H1 (cell line): ENCODE measurements around the gene KRTAP4-12. TPM values are rescaled to one million over a fixed set of nuclear protein-coding genes. Genes with fewer than 3 reads are reported as not detected.

Source experiments
- CTCF ChIA-PET: fragments of 300-600 bp; sonication (Branson Sonifier 250); formaldehyde crosslinking; loops from one replicate; lab custom pipeline; 2021; ENCODE audit not compliant: partially characterized antibody; lab: Charles Lee
- POLR2A ChIA-PET: fragments of 300-600 bp; sonication (Branson Sonifier 250); formaldehyde crosslinking; loops from one replicate; lab custom pipeline; 2021; ENCODE audit warnings: inconsistent platforms; ENCODE audit not compliant: partially characterized antibody; lab: Charles Lee
- DNase-seq, 2 experiments: peaks; one replicate each; pipeline versions ENCODE4 v3.0.0 to v3.0.0-alpha.2; 2010 to 2022; ENCODE audit warnings: low spot score in 2 of 2, low read depth in 1 of 2, mixed read lengths in 1 of 2
- FAIRE-seq: peaks from 2 replicates; lab custom pipeline; 2011; peaks lifted over from hg19 to GRCh38; lab: Jason Lieb, UNC
- H2AFZ ChIP-seq: 2 replicates; pipeline ENCODE4 v1.8.1; 2012; ENCODE audit warnings: low read length, inconsistent platforms
- H2AK5ac ChIP-seq: 2 replicates; pipeline ENCODE4 v1.6.1; 2013; ENCODE audit warnings: low read depth, low read length
- H2BK120ac ChIP-seq: replicated peaks from 2 replicates; pipeline ENCODE3; 2013; ENCODE audit warnings: low read depth, low read length, inconsistent platforms
- H2BK12ac ChIP-seq: 2 replicates; pipeline ENCODE4 v1.6.1; 2013; ENCODE audit warnings: low read depth, low read length
- H2BK15ac ChIP-seq: 2 replicates; pipeline ENCODE4 v1.6.1; 2013; ENCODE audit warnings: low read length
- H2BK20ac ChIP-seq: 2 replicates; pipeline ENCODE4 v1.6.1; 2013; ENCODE audit warnings: low read length
- H2BK5ac ChIP-seq: 2 replicates; pipeline ENCODE4 v1.6.1; 2013; ENCODE audit warnings: low read depth, low read length
- H3K14ac ChIP-seq: 2 replicates; pipeline ENCODE4 v1.6.1; 2013; ENCODE audit warnings: inconsistent platforms; ENCODE audit not compliant: insufficient read length
- H3K18ac ChIP-seq: 2 replicates; pipeline ENCODE4 v1.6.1; 2013; ENCODE audit warnings: low read length; ENCODE audit errors: extremely low read depth
- H3K23ac ChIP-seq: 2 replicates; pipeline ENCODE4 v1.6.1; 2013; ENCODE audit warnings: inconsistent platforms; ENCODE audit not compliant: insufficient read length
- H3K23me2 ChIP-seq: 2 replicates; pipeline ENCODE4 v1.6.1; 2013; ENCODE audit warnings: low read depth, low read length
- H3K27ac ChIP-seq: 2 replicates; pipeline ENCODE4 v1.6.1; 2011; ENCODE audit warnings: low read depth, low read length, inconsistent platforms
- H3K27me3 ChIP-seq, 4 experiments: replicated peaks in 1 of 4; 1 replicate in 1 of 4; 2 replicates in 3 of 4; pipeline versions ENCODE4 v1.6.1 to v1.8.1; 2011 to 2013; ENCODE audit warnings: low read length in 3 of 4, mild to moderate bottlenecking in 3 of 4, inconsistent platforms in 2 of 4, mixed read lengths in 2 of 4, moderate library complexity in 1 of 4; ENCODE audit not compliant: control insufficient read depth in 3 of 4, insufficient read depth in 3 of 4; ENCODE audit errors: extremely low read depth in 1 of 4
- H3K36me3 ChIP-seq, 4 experiments: 2 replicates each; pipeline versions ENCODE4 v1.6.1 to v1.8.1; 2011 to 2013; ENCODE audit warnings: mild to moderate bottlenecking in 4 of 4, low read length in 3 of 4, moderate library complexity in 2 of 4, control low read depth in 1 of 4, inconsistent platforms in 1 of 4; ENCODE audit not compliant: insufficient read depth in 4 of 4, control insufficient read depth in 2 of 4
- H3K4ac ChIP-seq: replicated peaks from 2 replicates; pipeline ENCODE3; 2013; ENCODE audit warnings: low read length, low read depth, mixed read lengths, inconsistent platforms; ENCODE audit not compliant: insufficient read length
- H3K4me1 ChIP-seq, 4 experiments: replicated peaks in 1 of 4; 1 replicate in 1 of 4; 2 replicates in 3 of 4; pipeline versions ENCODE4 v1.6.1 to v1.8.1; 2011 to 2013; ENCODE audit warnings: low read length in 3 of 4, inconsistent platforms in 2 of 4, mixed read lengths in 1 of 4; ENCODE audit not compliant: insufficient read depth in 4 of 4, control insufficient read depth in 3 of 4
- H3K4me2 ChIP-seq, 2 experiments: 2 replicates each; pipeline versions ENCODE4 v1.6.1 to v1.8.1; 2011 to 2013; ENCODE audit warnings: low read depth in 2 of 2, low read length in 2 of 2, control low read depth in 1 of 2, inconsistent platforms in 1 of 2, mild to moderate bottlenecking in 1 of 2; ENCODE audit not compliant: insufficient read depth in 1 of 2
- H3K4me3 ChIP-seq, 4 experiments: fragments of 200-600, 300-600 bp in 1 of 4; sonication (generic), shearing (Covaris generic), sonication (Bioruptor Twin) in 1 of 4; 2 replicates each; pipeline versions ENCODE4 v1.5.1 to v1.8.1; 2011 to 2016; ENCODE audit warnings: low read length in 4 of 4, low read depth in 3 of 4, control low read depth in 2 of 4, inconsistent platforms in 2 of 4, mild to moderate bottlenecking in 2 of 4, mixed read lengths in 1 of 4, moderate library complexity in 1 of 4; ENCODE audit not compliant: insufficient read depth in 2 of 4; ENCODE audit errors: extremely low read depth in 1 of 4
- H3K56ac ChIP-seq: replicated peaks from 2 replicates; pipeline ENCODE3; 2013; ENCODE audit warnings: low read depth, mild to moderate bottlenecking, mixed read lengths, low read length, inconsistent platforms; ENCODE audit not compliant: insufficient read length
- H3K79me1 ChIP-seq: 2 replicates; pipeline ENCODE4 v1.6.1; 2013; ENCODE audit warnings: low read depth, low read length, control low read depth
- H3K79me2 ChIP-seq, 2 experiments: 2 replicates each; pipeline versions ENCODE4 v1.6.1 to v1.8.1; 2012 to 2013; ENCODE audit warnings: low read length in 2 of 2, mild to moderate bottlenecking in 2 of 2, inconsistent platforms in 1 of 2; ENCODE audit not compliant: insufficient read depth in 2 of 2, control insufficient read depth in 1 of 2
- H3K9ac ChIP-seq, 4 experiments: replicated peaks in 1 of 4; 1 replicate in 1 of 4; 2 replicates in 3 of 4; pipeline versions ENCODE4 v1.6.1 to v1.8.1; 2011 to 2013; ENCODE audit warnings: low read depth in 3 of 4, low read length in 3 of 4, control low read depth in 2 of 4, mild to moderate bottlenecking in 2 of 4, moderate library complexity in 2 of 4, inconsistent platforms in 1 of 4; ENCODE audit errors: extremely low read depth in 1 of 4
- H3K9me3 ChIP-seq, 2 experiments: 2 replicates each; pipeline versions ENCODE4 v1.6.1 to v1.8.1; 2012 to 2013; ENCODE audit warnings: mild to moderate bottlenecking in 2 of 2, moderate library complexity in 2 of 2, control low read depth in 1 of 2, inconsistent platforms in 1 of 2, low read depth in 1 of 2, low read length in 1 of 2, mixed read lengths in 1 of 2; ENCODE audit not compliant: insufficient read depth in 2 of 2
- H4K20me1 ChIP-seq, 2 experiments: replicated peaks in 1 of 2; 2 replicates each; pipeline versions ENCODE3 to v1.8.1; 2011 to 2013; ENCODE audit warnings: inconsistent platforms in 2 of 2, low read length in 2 of 2, mild to moderate bottlenecking in 1 of 2; ENCODE audit not compliant: insufficient read depth in 2 of 2, control insufficient read depth in 1 of 2
- H4K5ac ChIP-seq: 2 replicates; pipeline ENCODE4 v1.6.1; 2013; ENCODE audit warnings: low read length, low read depth, mixed read lengths, inconsistent platforms; ENCODE audit not compliant: insufficient read length
- H4K8ac ChIP-seq: 2 replicates; pipeline ENCODE4 v1.8.0; 2013; ENCODE audit warnings: mild to moderate bottlenecking, moderate library complexity, low read length, inconsistent platforms; ENCODE audit not compliant: insufficient read depth; ENCODE audit errors: extremely low read depth
- H4K91ac ChIP-seq: replicated peaks from 2 replicates; pipeline ENCODE3; 2013; ENCODE audit warnings: low read length, mixed read lengths, inconsistent platforms; ENCODE audit not compliant: insufficient read length
- ATF3 ChIP-seq: IDR thresholded peaks from 2 replicates; pipeline ENCODE4 v1.6.1; 2011; ENCODE audit warnings: low read depth, mild to moderate bottlenecking, low read length; ENCODE audit not compliant: insufficient read depth
- RNF2 ChIP-seq: fragments of 200-900, 300-1000 bp; sonication (generic); IDR thresholded peaks from 2 replicates; pipeline ENCODE4 v1.7.1; 2016; ENCODE audit warnings: borderline replicate concordance, low read depth, mild to moderate bottlenecking, antibody characterized with exemption, low read length; ENCODE audit not compliant: poor library complexity, severe bottlenecking; ENCODE audit errors: missing control alignments
- SAP30 ChIP-seq: fragments of 300-600 bp; sonication (generic); IDR thresholded peaks from 2 replicates; pipeline ENCODE4 v1.7.1; 2012; ENCODE audit warnings: low read length, moderate library complexity, mild to moderate bottlenecking, inconsistent platforms; ENCODE audit not compliant: insufficient read depth, insufficient replicate concordance
- TCF12 ChIP-seq: IDR thresholded peaks from 2 replicates; pipeline ENCODE4 v1.6.1; 2011; ENCODE audit warnings: low read depth, mild to moderate bottlenecking, low read length
- WGBS, 2 experiments: shearing (Covaris generic) in 1 of 2; methylation state at CpG; one replicate each; pipeline versions ENCODE4 v1.1.6 to v1.1.7; 2013 to 2015; ENCODE audit warnings: low lambda C conversion rate in 2 of 2, mixed read lengths in 2 of 2, inconsistent platforms in 1 of 2, low coverage in 1 of 2, missing lambda C conversion rate in 1 of 2; ENCODE audit not compliant: insufficient replicate concordance in 2 of 2, insufficient coverage in 1 of 2, insufficient read length in 1 of 2; ENCODE audit errors: extremely low coverage in 1 of 2, missing lambda C conversion rate in 1 of 2; 5-methylcytosine and 5-hydroxymethylcytosine counted together
- polyA plus RNA-seq, 7 experiments: library from polyadenylated mRNA; depleted of rRNA in 3 of 7; stranded (reverse) in 5 of 7; unstranded in 2 of 7; fragments of >200 nt in 5 of 7; fragments of 200-250 nt in 2 of 7; gene quantifications; 1 replicate in 5 of 7; 2 replicates in 1 of 7; 4 replicates in 1 of 7; pipeline versions ENCODE4 v1.2.1 to v1.2.3, GENCODE V29; 2011 to 2013; ENCODE audit warnings: missing spikeins in 2 of 7, mixed read lengths in 2 of 7
- total RNA-seq: library from RNA; stranded (reverse); fragmentation: NEBNext Ultra II Directional; extraction: Animal tissue kit (Norgen Biotek cat#: 25700); gene quantifications from 2 replicates; pipeline ENCODE4 v1.2.1, GENCODE V29; 2021
- TF ChIP-seq, protein P1 (sequence below), 3 experiments: IDR thresholded peaks; 1 replicate in 2 of 3; 2 replicates in 1 of 3; pipeline versions ENCODE4 v1.5.1 to v1.6.1; 2011; ENCODE audit warnings: low read length in 3 of 3, mild to moderate bottlenecking in 3 of 3, inconsistent platforms in 2 of 3, low read depth in 1 of 3, moderate library complexity in 1 of 3; ENCODE audit not compliant: insufficient read depth in 1 of 3; ENCODE audit errors: control extremely low read depth in 1 of 3
- TF ChIP-seq, protein P2 (sequence below): IDR thresholded peaks from 2 replicates; pipeline ENCODE4 v1.6.1; 2011; ENCODE audit warnings: low read length, improper control_type of control experiment

Gene KRTAP4-12
- total and polyA plus RNA-seq, 2 of the 8 experiments (the other 6 are each of a cell fraction or from before 2014, with no cell fraction given) = not detected

- H3K27me3 ChIP-seq = no peaks in the 10 kb centered on the region
- no peak overlapping the region for H3K23ac ChIP-seq
- no peak overlapping the region for H3K4me3 ChIP-seq
- no peaks in the 10 kb centered on the region for H4K20me1 ChIP-seq
- H4K5ac ChIP-seq = no peak overlapping the region
- no peak overlapping the region for H3K4me2 ChIP-seq
- H2AFZ ChIP-seq = no peak overlapping the region
- H2BK12ac ChIP-seq = no peak overlapping the region
- H3K79me2 ChIP-seq = no peaks in the 10 kb centered on the region
- H3K4me1 ChIP-seq = no peaks in the 10 kb centered on the region
- H3K79me1 ChIP-seq = no peaks in the 10 kb centered on the region
- no peak overlapping the region for H3K27ac ChIP-seq
- no peak overlapping the region for H2BK5ac ChIP-seq
- no peak overlapping the region for H2BK20ac ChIP-seq
- H2AK5ac ChIP-seq = no peak overlapping the region
- DNase-seq (no peak), FAIRE-seq (no peak)
- no peak overlapping the region for H4K8ac ChIP-seq
- ChIA-PET POLR2A (no interaction called here), CTCF (no interaction called here)
- no peak for TF ChIP-seq RNF2
- TF ChIP-seq, protein P1, sequence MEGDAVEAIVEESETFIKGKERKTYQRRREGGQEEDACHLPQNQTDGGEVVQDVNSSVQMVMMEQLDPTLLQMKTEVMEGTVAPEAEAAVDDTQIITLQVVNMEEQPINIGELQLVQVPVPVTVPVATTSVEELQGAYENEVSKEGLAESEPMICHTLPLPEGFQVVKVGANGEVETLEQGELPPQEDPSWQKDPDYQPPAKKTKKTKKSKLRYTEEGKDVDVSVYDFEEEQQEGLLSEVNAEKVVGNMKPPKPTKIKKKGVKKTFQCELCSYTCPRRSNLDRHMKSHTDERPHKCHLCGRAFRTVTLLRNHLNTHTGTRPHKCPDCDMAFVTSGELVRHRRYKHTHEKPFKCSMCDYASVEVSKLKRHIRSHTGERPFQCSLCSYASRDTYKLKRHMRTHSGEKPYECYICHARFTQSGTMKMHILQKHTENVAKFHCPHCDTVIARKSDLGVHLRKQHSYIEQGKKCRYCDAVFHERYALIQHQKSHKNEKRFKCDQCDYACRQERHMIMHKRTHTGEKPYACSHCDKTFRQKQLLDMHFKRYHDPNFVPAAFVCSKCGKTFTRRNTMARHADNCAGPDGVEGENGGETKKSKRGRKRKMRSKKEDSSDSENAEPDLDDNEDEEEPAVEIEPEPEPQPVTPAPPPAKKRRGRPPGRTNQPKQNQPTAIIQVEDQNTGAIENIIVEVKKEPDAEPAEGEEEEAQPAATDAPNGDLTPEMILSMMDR (IDR thresholded peaks at IDR 0.05; ENCODE audit: control extremely low read depth in 1 of 3, insufficient read depth in 1 of 3, low read depth in 1 of 3, low read length in 3 of 3) = no peak
- TF ChIP-seq ATF3 = no peak
- TF ChIP-seq SAP30 = no peak
- TF ChIP-seq, protein P2, sequence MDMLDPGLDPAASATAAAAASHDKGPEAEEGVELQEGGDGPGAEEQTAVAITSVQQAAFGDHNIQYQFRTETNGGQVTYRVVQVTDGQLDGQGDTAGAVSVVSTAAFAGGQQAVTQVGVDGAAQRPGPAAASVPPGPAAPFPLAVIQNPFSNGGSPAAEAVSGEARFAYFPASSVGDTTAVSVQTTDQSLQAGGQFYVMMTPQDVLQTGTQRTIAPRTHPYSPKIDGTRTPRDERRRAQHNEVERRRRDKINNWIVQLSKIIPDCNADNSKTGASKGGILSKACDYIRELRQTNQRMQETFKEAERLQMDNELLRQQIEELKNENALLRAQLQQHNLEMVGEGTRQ = no peak
- no peak for TF ChIP-seq TCF12
- no peak overlapping the region for H4K91ac ChIP-seq
- H3K56ac ChIP-seq = no peak overlapping the region
- H3K14ac ChIP-seq = no peak overlapping the region
- H3K36me3 ChIP-seq = no peaks in the 10 kb centered on the region
- no peak overlapping the region for H2BK120ac ChIP-seq
- no peak overlapping the region for H3K4ac ChIP-seq
- H3K9me3 ChIP-seq = peaks cover 6 to 10% of the 10 kb centered on the region in 2 experiments; a peak in 3 of 4 replicates
- no peak overlapping the region for H3K9ac ChIP-seq
- H3K23me2 ChIP-seq = peaks cover 2% of the 10 kb centered on the region; the same call in 1 of the 2 replicates
- H3K18ac ChIP-seq = no peak overlapping the region
- WGBS, 2 experiments = 90% methylated on average over 2 of the region's 2 CpGs; no CpG with 5 or more reads in 1 of the 2 experiments
- no peak overlapping the region for H2BK15ac ChIP-seq
These were observed 21.3 kb upstream of the KRTAP4-12 start for GRCh38 chr17:41145261-41145660.
